Stimulated activated effector memory CD8-positive, alpha-beta T cell treated with anti-CD3 and anti-CD28 coated beads, Interleukin-12 subunit alpha, Interleukin-12 subunit beta, amount 100 ng/mL, for 72 hours (primary cell): Measurements from ENCODE around the gene APBA2.

ENCODE experiments used
- ATAC-seq: fragments of 150-1000 bp; cut with Tn5 transposase; 2 replicates; pipeline ENCODE4 v1.10.0; 2021
- DNase-seq, 2 donors: peaks; one replicate each; pipeline ENCODE4 v3.0.0; 2021 to 2022; ENCODE audit warnings: low spot score in 2 of 2
- H3K27ac Mint-ChIP-seq: one replicate; pipeline ENCODE4 v1.8.0; 2022; ENCODE audit warnings: mild to moderate bottlenecking, mixed read lengths
- H3K36me3 Mint-ChIP-seq: one replicate; pipeline ENCODE4 v1.8.0; 2022; ENCODE audit warnings: mild to moderate bottlenecking, mixed read lengths
- H3K4me1 Mint-ChIP-seq: one replicate; pipeline ENCODE4 v1.8.0; 2022; ENCODE audit warnings: mixed read lengths
- H3K4me3 Mint-ChIP-seq: one replicate; pipeline ENCODE4 v1.8.0; 2022; ENCODE audit warnings: mild to moderate bottlenecking, mixed read lengths
- H3K9me3 Mint-ChIP-seq: one replicate; pipeline ENCODE4 v1.8.0; 2022; ENCODE audit warnings: mixed read lengths

Gene APBA2

GRCh38 chr15:28913171-28913765, 27.5 kb downstream of the APBA2 start:
- Mint-ChIP-seq H3K27ac (no peak overlapping the region), H3K9me3 (no peaks in the 10 kb centered on the region), H3K4me1 (no peaks in the 10 kb centered on the region), H3K36me3 (no peaks in the 10 kb centered on the region), H3K4me3 (no peak overlapping the region)
- DNase-seq (no peak), ATAC-seq (no peak)

GRCh38 chr15:28914046-28914445, 28.3 kb downstream of the APBA2 start:
- no peaks in the 10 kb centered on the region for H3K36me3 Mint-ChIP-seq
- H3K27ac Mint-ChIP-seq: no peak overlapping the region
- no peak for ATAC-seq
- no peaks in the 10 kb centered on the region for H3K9me3 Mint-ChIP-seq
- no peak for DNase-seq
- H3K4me1 Mint-ChIP-seq: no peaks in the 10 kb centered on the region
- H3K4me3 Mint-ChIP-seq: no peak overlapping the region

- Mint-ChIP-seq H3K4me1 (peaks cover under 1% of the 10 kb centered on the region), H3K27ac (no peak overlapping the region), H3K4me3 (no peak overlapping the region), H3K9me3 (no peaks in the 10 kb centered on the region), H3K36me3 (no peaks in the 10 kb centered on the region)
- no peak for DNase-seq
- ATAC-seq: no peak
These were observed 28.8 kb downstream of the APBA2 start for GRCh38 chr15:28914483-28915023.

GRCh38 chr15:28915041-28915810, 29.5 kb downstream of the APBA2 start:
- ATAC-seq: peak; percentile 39
- DNase-seq: no peak
- H3K36me3 Mint-ChIP-seq: no peaks in the 10 kb centered on the region
- peaks cover 7% of the 10 kb centered on the region for H3K4me1 Mint-ChIP-seq
- H3K9me3 Mint-ChIP-seq: no peaks in the 10 kb centered on the region
- H3K4me3 Mint-ChIP-seq: no peak overlapping the region
- no peak overlapping the region for H3K27ac Mint-ChIP-seq

- DNase-seq (no peak), ATAC-seq (no peak)
- no peak overlapping the region for H3K27ac Mint-ChIP-seq
- no peaks in the 10 kb centered on the region for H3K9me3 Mint-ChIP-seq
- H3K4me1 Mint-ChIP-seq: peaks cover 14% of the 10 kb centered on the region
- no peaks in the 10 kb centered on the region for H3K36me3 Mint-ChIP-seq
- no peak overlapping the region for H3K4me3 Mint-ChIP-seq
These were observed 30.2 kb downstream of the APBA2 start for GRCh38 chr15:28915935-28916334.

- ATAC-seq: no peak
- no peak for DNase-seq
- Mint-ChIP-seq H3K27ac (no peak overlapping the region), H3K9me3 (no peaks in the 10 kb centered on the region), H3K4me3 (no peak overlapping the region), H3K4me1 (peaks cover 22% of the 10 kb centered on the region), H3K36me3 (no peaks in the 10 kb centered on the region)
These were observed 32.0 kb downstream of the APBA2 start for GRCh38 chr15:28917791-28918140.

GRCh38 chr15:28918141-28918983, 32.6 kb downstream of the APBA2 start:
- Mint-ChIP-seq H3K27ac (no peak overlapping the region), H3K36me3 (no peaks in the 10 kb centered on the region), H3K4me1 (peaks cover 22% of the 10 kb centered on the region), H3K9me3 (no peaks in the 10 kb centered on the region), H3K4me3 (peak overlapping the region; percentile 46)
- DNase-seq (no peak), ATAC-seq (no peak)

- DNase-seq: no peak
- H3K27ac Mint-ChIP-seq: peak overlapping the region; percentile 46
- no peaks in the 10 kb centered on the region for H3K9me3 Mint-ChIP-seq
- peaks cover 29% of the 10 kb centered on the region for H3K4me1 Mint-ChIP-seq
- no peaks in the 10 kb centered on the region for H3K36me3 Mint-ChIP-seq
- ATAC-seq: peak; percentile 44
- peak overlapping the region; percentile 46 for H3K4me3 Mint-ChIP-seq
These were observed 33.4 kb downstream of the APBA2 start for GRCh38 chr15:28919201-28919635.

GRCh38 chr15:28919679-28920655, 34.2 kb downstream of the APBA2 start:
- H3K4me1 Mint-ChIP-seq: peaks cover 29% of the 10 kb centered on the region
- peak overlapping the region; percentile 46 for H3K27ac Mint-ChIP-seq

GRCh38 chr15:28920781-28921331, 35.1 kb downstream of the APBA2 start:
- Mint-ChIP-seq H3K36me3 (no peaks in the 10 kb centered on the region), H3K4me1 (peaks cover 29% of the 10 kb centered on the region), H3K4me3 (peak overlapping the region; percentile 46), H3K9me3 (no peaks in the 10 kb centered on the region), H3K27ac (no peak overlapping the region)
- DNase-seq: no peak
- ATAC-seq: no peak

More at GRCh38 chr15:28919679-28920655, 34.2 kb downstream of the APBA2 start:
- Mint-ChIP-seq H3K4me3 (peak overlapping the region; percentile 46), H3K36me3 (no peaks in the 10 kb centered on the region), H3K9me3 (no peaks in the 10 kb centered on the region)
- ATAC-seq (peak; percentile 31), DNase-seq (no peak)

- Mint-ChIP-seq H3K27ac (no peak overlapping the region), H3K4me3 (no peak overlapping the region), H3K9me3 (no peaks in the 10 kb centered on the region), H3K4me1 (peaks cover 29% of the 10 kb centered on the region), H3K36me3 (no peaks in the 10 kb centered on the region)
- DNase-seq (no peak), ATAC-seq (no peak)
These were observed 35.6 kb downstream of the APBA2 start for GRCh38 chr15:28921336-28921735.

- Mint-ChIP-seq H3K27ac (no peak overlapping the region), H3K4me1 (peaks cover 29% of the 10 kb centered on the region), H3K9me3 (no peaks in the 10 kb centered on the region), H3K36me3 (no peaks in the 10 kb centered on the region), H3K4me3 (no peak overlapping the region)
- no peak for DNase-seq
- no peak for ATAC-seq
These were observed 36.3 kb downstream of the APBA2 start for GRCh38 chr15:28921919-28922706.

GRCh38 chr15:28922707-28923012, 36.9 kb downstream of the APBA2 start:
- H3K36me3 Mint-ChIP-seq: no peaks in the 10 kb centered on the region
- H3K4me3 Mint-ChIP-seq: no peak overlapping the region
- ATAC-seq: no peak
- H3K9me3 Mint-ChIP-seq: no peaks in the 10 kb centered on the region
- no peak overlapping the region for H3K27ac Mint-ChIP-seq
- peaks cover 29% of the 10 kb centered on the region for H3K4me1 Mint-ChIP-seq
- DNase-seq: no peak
